GM18520 (cell line): ENCODE results near the gene AKR7A2.

Experiments used
- ATAC-seq: cut with Tn5 transposase; IDR thresholded peaks from one replicate; pipeline ENCODE4 v1.9.1; 2021; ENCODE audit not compliant: unreplicated experiment

The AKR7A2 gene

GRCh38 chr1:19343617-19344350 is 31.8 kb upstream of the AKR7A2 start:
- no peak for ATAC-seq

GRCh38 chr1:19342894-19343616 is 31.1 kb upstream of the AKR7A2 start:
- ATAC-seq: no peak

GRCh38 chr1:19342062-19342750 is 30.3 kb upstream of the AKR7A2 start:
- no peak for ATAC-seq

- no peak for ATAC-seq
Measured at GRCh38 chr1:19341201-19342061, 29.5 kb upstream of the AKR7A2 start.

- ATAC-seq: no peak
Measured at GRCh38 chr1:19340387-19340937, 28.5 kb upstream of the AKR7A2 start.

GRCh38 chr1:19339214-19339861 is 27.4 kb upstream of the AKR7A2 start:
- ATAC-seq: no peak

GRCh38 chr1:19338323-19338762 is 26.4 kb upstream of the AKR7A2 start:
- ATAC-seq: no peak

- no peak for ATAC-seq
Measured at GRCh38 chr1:19337289-19337688, 25.3 kb upstream of the AKR7A2 start.

GRCh38 chr1:19336543-19336942 is 24.6 kb upstream of the AKR7A2 start:
- ATAC-seq: no peak

GRCh38 chr1:19333587-19334354 is 21.8 kb upstream of the AKR7A2 start:
- ATAC-seq: no peak

- no peak for ATAC-seq
Measured at GRCh38 chr1:19332832-19333231, 20.9 kb upstream of the AKR7A2 start.

GRCh38 chr1:19331262-19331878 is 19.4 kb upstream of the AKR7A2 start:
- no peak for ATAC-seq

- ATAC-seq: no peak
Measured at GRCh38 chr1:19330449-19331135, 18.6 kb upstream of the AKR7A2 start.

GRCh38 chr1:19329611-19330010 is 17.7 kb upstream of the AKR7A2 start:
- no peak for ATAC-seq

- ATAC-seq: no peak
Measured at GRCh38 chr1:19329188-19329587, 17.2 kb upstream of the AKR7A2 start.

- ATAC-seq: no peak
Measured at GRCh38 chr1:19328486-19328885, 16.5 kb upstream of the AKR7A2 start.

- ATAC-seq: no peak
Measured at GRCh38 chr1:19327736-19328135, 15.8 kb upstream of the AKR7A2 start.

GRCh38 chr1:19327301-19327700 is 15.4 kb upstream of the AKR7A2 start:
- no peak for ATAC-seq

- no peak for ATAC-seq
Measured at GRCh38 chr1:19326748-19327065, 14.8 kb upstream of the AKR7A2 start.
